Stimulated activated CD8-positive, alpha-beta memory T cell treated with anti-CD3 and anti-CD28 coated beads, Interleukin-15, amount 100 ng/mL, for 4 hours (primary cell): Measurements from ENCODE around the gene NOS3.

Experiments
- DNase-seq, 2 donors: peaks; one replicate each; pipeline ENCODE4 v3.0.0-alpha.2; 2020; ENCODE audit warnings: low read depth in 2 of 2

Gene NOS3

GRCh38 chr7:151057989-151058780, 67.4 kb downstream of the NOS3 start:
- DNase-seq, result peak; percentile 92 to 97

DNA sequence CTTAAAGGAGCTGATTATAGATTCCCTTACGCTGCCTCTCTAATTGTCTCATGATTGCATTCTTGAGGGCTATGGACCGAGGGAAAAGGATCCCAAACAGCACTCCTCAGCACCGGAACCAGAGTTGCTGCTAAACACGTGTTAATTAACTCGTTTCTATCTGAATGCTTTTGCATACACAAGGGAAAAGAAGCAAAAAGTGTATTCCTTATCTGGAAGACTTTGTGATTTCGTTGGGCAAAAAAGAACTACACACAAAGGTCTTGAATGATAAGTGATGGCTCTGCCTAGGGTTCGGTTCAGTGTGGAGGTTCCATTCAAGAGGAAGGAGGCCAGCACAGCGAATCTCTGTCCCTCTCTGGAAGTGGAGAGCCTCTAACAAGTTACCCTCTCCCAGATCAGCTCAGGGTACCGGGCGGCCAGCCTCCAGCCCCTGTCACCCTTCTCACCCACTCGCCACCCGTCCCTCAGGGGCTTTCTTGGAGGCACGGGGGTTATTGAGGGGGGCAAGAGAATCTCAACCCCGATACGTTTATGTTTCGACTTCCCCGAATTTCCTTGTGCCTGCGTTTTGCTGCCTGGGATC, 68.1 kb downstream of the NOS3 start:
- DNase-seq, result no peak

- peak in 1 of 2 donors; percentile 63 for DNase-seq
Measured at GRCh38 chr7:151059367-151060112, 68.7 kb downstream of the NOS3 start, which contains the start of gene SLC4A2. TSS of gene SLC4A2 (plus strand) at chr7:151059589. CDS start at chr7:151061988, 2,399 bp downstream.

DNA sequence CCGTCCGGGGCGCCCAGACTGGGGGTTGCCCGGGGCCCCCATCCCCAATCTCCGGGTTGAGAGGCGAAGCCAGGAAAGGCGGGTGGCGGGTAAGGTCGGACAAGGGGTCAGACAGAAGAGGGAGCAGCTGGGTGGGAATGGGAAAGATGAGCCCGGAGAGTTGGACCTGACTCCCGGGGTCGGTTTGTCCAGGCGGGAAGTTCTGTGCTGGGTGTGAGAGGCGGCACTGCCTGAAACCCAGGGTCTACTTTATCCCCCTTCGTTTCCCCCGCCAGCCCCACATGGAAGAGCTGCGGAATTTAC, 69.2 kb downstream of the NOS3 start:
- no peak for DNase-seq

- no peak for DNase-seq
Measured at GRCh38 chr7:151060416-151061212, 69.8 kb downstream of the NOS3 start.

- no peak for DNase-seq
Measured at GRCh38 chr7:151061213-151062110, 70.6 kb downstream of the NOS3 start.

DNA sequence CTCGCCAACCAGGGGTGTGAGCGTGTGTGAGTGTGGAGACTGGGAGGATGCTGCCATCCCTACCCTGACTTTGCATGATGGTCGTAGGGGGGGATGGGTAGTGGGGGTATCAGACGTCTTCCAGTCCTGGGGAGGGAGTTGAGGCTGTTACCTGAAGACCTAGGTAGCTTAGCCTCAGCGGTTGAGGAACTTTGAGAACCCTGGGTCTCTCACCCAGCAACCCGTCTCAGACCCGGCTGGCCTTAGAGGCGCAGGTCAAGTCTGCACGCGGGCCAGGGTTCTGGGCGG, 71.2 kb downstream of the NOS3 start:
- DNase-seq, result no peak

DNA sequence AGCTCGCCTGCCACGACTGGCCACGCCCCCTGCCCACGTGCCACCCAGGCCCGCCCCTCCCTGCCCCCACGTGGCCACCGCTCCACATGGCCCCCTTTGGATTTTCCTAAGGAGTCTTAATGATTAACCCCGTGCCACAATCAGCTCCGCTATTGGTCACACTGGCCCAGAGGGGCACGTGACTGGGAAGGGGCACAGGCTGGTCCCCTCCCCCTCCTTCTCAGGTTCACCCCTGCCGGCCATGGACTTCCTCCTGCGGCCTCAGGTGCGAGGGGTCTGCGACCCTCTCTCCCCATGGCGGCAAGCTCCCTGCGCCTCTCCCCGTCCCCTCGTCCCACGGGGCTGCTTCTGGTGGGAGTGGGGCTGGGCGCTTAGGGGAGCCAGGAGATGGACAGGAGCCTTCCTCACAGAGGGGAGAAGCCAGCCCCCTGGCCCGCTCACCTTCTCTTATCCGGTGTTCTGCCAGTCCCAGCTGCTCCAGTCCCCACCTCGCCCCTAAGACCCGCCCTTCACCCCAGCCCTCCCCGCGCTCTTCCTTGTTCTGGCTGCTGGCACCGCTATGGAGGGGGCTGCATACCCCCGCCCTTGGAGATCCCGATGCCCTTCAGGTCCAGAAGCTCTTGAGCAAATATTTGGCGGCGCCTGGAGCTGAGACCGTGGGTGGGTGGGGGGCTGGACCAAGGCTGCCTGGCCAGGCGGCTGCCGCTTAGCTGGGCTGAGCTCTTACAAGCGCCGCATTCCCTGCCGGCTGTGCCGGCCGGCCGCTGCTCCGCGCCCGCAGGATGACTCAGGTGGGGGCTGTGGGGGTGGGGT, 71.8 kb downstream of the NOS3 start:
- DNase-seq, result no peak

DNA sequence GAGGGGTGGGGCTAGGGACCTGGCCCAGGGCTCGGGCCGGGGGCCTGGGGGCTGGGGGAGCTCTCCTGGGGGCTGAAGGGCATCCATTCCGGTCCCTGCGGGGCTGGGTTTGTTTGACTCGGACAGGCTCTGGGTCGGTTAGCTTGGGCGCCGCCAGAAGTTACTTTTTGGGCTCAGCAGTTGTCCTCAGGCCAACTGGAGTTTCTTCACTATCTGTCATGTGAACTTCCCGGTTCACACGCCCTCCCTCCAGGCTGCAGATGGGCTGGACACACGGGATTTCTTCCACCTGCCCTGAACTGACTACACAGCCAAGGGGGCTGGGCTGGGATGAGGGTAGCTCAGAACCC, 72.4 kb downstream of the NOS3 start:
- no peak for DNase-seq
